Stimulated activated CD8-positive, alpha-beta memory T cell treated with anti-CD3 and anti-CD28 coated beads, Interleukin-12 subunit alpha, Interleukin-12 subunit beta, amount 100 ng/mL, for 1 hour (primary cell): ENCODE results near the gene PRDX5.
"Not testable (repeated sequence)": the region's sequence is repeated elsewhere in the genome, so short reads cannot be mapped to it uniquely, and the experiment has no call there.

Experiments used
- DNase-seq: peaks from one replicate; pipeline ENCODE4 v3.0.0-alpha.2; 2020; ENCODE audit warnings: low read depth

PRDX5 gene

GRCh38 chr11:64305691-64306562, 12.0 kb upstream of the PRDX5 start:
- peak; percentile 55 for DNase-seq

- no peak for DNase-seq
Observed at GRCh38 chr11:64306563-64306875, 11.4 kb upstream of the PRDX5 start.

GRCh38 chr11:64306876-64307622, 10.9 kb upstream of the PRDX5 start:
- no peak for DNase-seq

- not testable (repeated sequence) for DNase-seq
Observed at GRCh38 chr11:64307795-64308194, 10.1 kb upstream of the PRDX5 start.

- no peak for DNase-seq
Observed at GRCh38 chr11:64312947-64313346, 5.0 kb upstream of the PRDX5 start.

- DNase-seq: no peak
Observed at GRCh38 chr11:64313491-64314145, 4.3 kb upstream of the PRDX5 start.

GRCh38 chr11:64314146-64314804, 3.6 kb upstream of the PRDX5 start:
- DNase-seq: no peak

GRCh38 chr11:64314805-64315561, 2.9 kb upstream of the PRDX5 start:
- DNase-seq: no peak

GRCh38 chr11:64315667-64316526, 2.0 kb upstream of the PRDX5 start:
- DNase-seq: not testable (repeated sequence)

GRCh38 chr11:64316672-64317324, 1.1 kb upstream of the PRDX5 start:
- DNase-seq: no peak

GRCh38 chr11:64317325-64317960, 478 bp upstream of the PRDX5 start, which contains the start of gene TRMT112:
Gene TRMT112 (minus strand): TSS chr11:64317559. CDS start chr11:64317526, 33 bp downstream.
- DNase-seq: peak; percentile 97

- DNase-seq: no peak
Observed at GRCh38 chr11:64318766-64319761, 1.1 kb downstream of the PRDX5 start.

- no peak for DNase-seq
Observed at GRCh38 chr11:64320556-64320955, 2.6 kb downstream of the PRDX5 start.

GRCh38 chr11:64321026-64321425, 3.1 kb downstream of the PRDX5 start:
- DNase-seq: no peak

GRCh38 chr11:64321533-64321932, 3.6 kb downstream of the PRDX5 start:
- no peak for DNase-seq

- no peak for DNase-seq
Observed at GRCh38 chr11:64322925-64323260, 5.0 kb downstream of the PRDX5 start.

- no peak for DNase-seq
Observed at GRCh38 chr11:64323373-64323772, 5.5 kb downstream of the PRDX5 start.

GRCh38 chr11:64323984-64324383, 6.1 kb downstream of the PRDX5 start:
- not testable (repeated sequence) for DNase-seq
